GM19239 (cell line): Measurements from ENCODE around the gene SEMA6A.

Experiments
- DNase-seq: peaks from one replicate; pipeline ENCODE4 v3.0.0; 2011; ENCODE audit warnings: low spot score; ENCODE audit not compliant: insufficient read length
- FAIRE-seq: peaks from 2 replicates; lab custom pipeline; 2011; peaks lifted over from hg19 to GRCh38; lab: Jason Lieb, UNC

Gene SEMA6A

GRCh38 chr5:116446356-116447005 is 128.1 kb downstream of the SEMA6A start:
- DNase-seq (no peak), FAIRE-seq (no peak)

- DNase-seq = no peak
Measured at GRCh38 chr5:116445311-116445710, 129.3 kb downstream of the SEMA6A start.

GRCh38 chr5:116444373-116445295 is 130.0 kb downstream of the SEMA6A start:
- FAIRE-seq = no peak
- no peak for DNase-seq

More at GRCh38 chr5:116445311-116445710, 129.3 kb downstream of the SEMA6A start:
- no peak for FAIRE-seq

GRCh38 chr5:116442931-116443551 is 131.6 kb downstream of the SEMA6A start:
- DNase-seq (no peak), FAIRE-seq (no peak)

GRCh38 chr5:116442095-116442534 is 132.5 kb downstream of the SEMA6A start:
- DNase-seq (no peak), FAIRE-seq (no peak)

- no peak for FAIRE-seq
- DNase-seq = no peak
Measured at GRCh38 chr5:116441223-116441622, 133.4 kb downstream of the SEMA6A start.

GRCh38 chr5:116440457-116441001 is 134.1 kb downstream of the SEMA6A start:
- no peak for DNase-seq
- no peak for FAIRE-seq

GRCh38 chr5:116439905-116440304 is 134.7 kb downstream of the SEMA6A start:
- FAIRE-seq (no peak), DNase-seq (no peak)

GRCh38 chr5:116438979-116439554 is 135.6 kb downstream of the SEMA6A start:
- DNase-seq = no peak
- no peak for FAIRE-seq

- DNase-seq (no peak), FAIRE-seq (no peak)
Measured at GRCh38 chr5:116437922-116438578, 136.6 kb downstream of the SEMA6A start.

- no peak for DNase-seq
- no peak for FAIRE-seq
Measured at GRCh38 chr5:116437351-116437705, 137.3 kb downstream of the SEMA6A start.

GRCh38 chr5:116436674-116437350 is 137.8 kb downstream of the SEMA6A start:
- DNase-seq (no peak), FAIRE-seq (no peak)

- DNase-seq = no peak
- FAIRE-seq = no peak
Measured at GRCh38 chr5:116428966-116429365, 145.7 kb downstream of the SEMA6A start.

GRCh38 chr5:116428413-116428812 is 146.2 kb downstream of the SEMA6A start:
- FAIRE-seq (no peak), DNase-seq (no peak)

- no peak for FAIRE-seq
- DNase-seq = no peak
Measured at GRCh38 chr5:116424951-116425350, 149.7 kb downstream of the SEMA6A start.

GRCh38 chr5:116424258-116424615 is 150.4 kb downstream of the SEMA6A start:
- no peak for DNase-seq

GRCh38 chr5:116423587-116424257 is 150.9 kb downstream of the SEMA6A start:
- FAIRE-seq (no peak), DNase-seq (no peak)

More at GRCh38 chr5:116424258-116424615, 150.4 kb downstream of the SEMA6A start:
- FAIRE-seq = no peak

- DNase-seq (no peak), FAIRE-seq (no peak)
Measured at GRCh38 chr5:116423141-116423540, 151.5 kb downstream of the SEMA6A start.
